ENCODE results near the gene PRKACG. TPM values are rescaled to one million over a fixed set of nuclear protein-coding genes. Genes with fewer than 3 reads are reported as not detected.
"Not testable (repeated sequence)": the region's sequence is repeated elsewhere in the genome, so short reads cannot be mapped to it uniquely, and the experiment has no call there.

Gene PRKACG
- total RNA-seq, 1 donor from 2014 or later = not detected

- intact Hi-C loops (cut with DNase I) = no loop called here
These were observed 17.5 kb downstream of the PRKACG start for GRCh38 chr9:68996462-68996861.

GRCh38 chr9:68995776-68996175, 18.1 kb downstream of the PRKACG start:
- DNase-seq (ENCODE audit: low spot score) = no peak
- no peak for ATAC-seq
- intact Hi-C loops (cut with DNase I) = no loop called here

More at GRCh38 chr9:68996462-68996861, 17.5 kb downstream of the PRKACG start:
- DNase-seq (ENCODE audit: low spot score) (no peak), ATAC-seq (no peak)

- intact Hi-C loops (cut with DNase I) = no loop called here
- ATAC-seq = no peak
- no peak for DNase-seq (ENCODE audit: low spot score)
These were observed 22.5 kb downstream of the PRKACG start for GRCh38 chr9:68991457-68991856.

- DNase-seq (ENCODE audit: low spot score); intact Hi-C loops (cut with DNase I); ATAC-seq: not testable (repeated sequence)
These were observed 27.0 kb downstream of the PRKACG start for GRCh38 chr9:68986949-68987348.

- intact Hi-C loops (cut with DNase I) = no loop called here
- DNase-seq (ENCODE audit: low spot score) (no peak), ATAC-seq (no peak)
These were observed 30.1 kb downstream of the PRKACG start for GRCh38 chr9:68983522-68984424.

GRCh38 chr9:68983008-68983411, 30.9 kb downstream of the PRKACG start:
- ATAC-seq (no peak), DNase-seq (ENCODE audit: low spot score) (no peak)
- intact Hi-C loops (cut with DNase I) = no loop called here

- intact Hi-C loops (cut with DNase I) = no loop called here
- DNase-seq (ENCODE audit: low spot score) (no peak), ATAC-seq (no peak)
These were observed 32.1 kb downstream of the PRKACG start for GRCh38 chr9:68981789-68982188.

- no peak for ATAC-seq
- intact Hi-C loops (cut with DNase I) = no loop called here
- no peak for DNase-seq (ENCODE audit: low spot score)
These were observed 33.5 kb downstream of the PRKACG start for GRCh38 chr9:68980341-68980914.

- intact Hi-C loops (cut with DNase I) = no loop called here
- DNase-seq (ENCODE audit: low spot score) (no peak), ATAC-seq (no peak)
These were observed 34.2 kb downstream of the PRKACG start for GRCh38 chr9:68979538-68980314.

GRCh38 chr9:68978501-68978900, 35.4 kb downstream of the PRKACG start:
- ATAC-seq = no peak
- intact Hi-C loops (cut with DNase I) = no loop called here
- DNase-seq (ENCODE audit: low spot score) = no peak

GRCh38 chr9:68978066-68978465, 35.8 kb downstream of the PRKACG start:
- ATAC-seq (peak; percentile 46), DNase-seq (ENCODE audit: low spot score) (no peak)
- intact Hi-C loops (cut with DNase I) = no loop called here

GRCh38 chr9:68975365-68976043, 38.4 kb downstream of the PRKACG start:
- peak; percentile 67 for ATAC-seq
- no peak for DNase-seq (ENCODE audit: low spot score)
- intact Hi-C loops (cut with DNase I) = no loop called here

GRCh38 chr9:68974901-68975300, 39.0 kb downstream of the PRKACG start:
- ATAC-seq (peak; percentile 62), DNase-seq (ENCODE audit: low spot score) (no peak)
- intact Hi-C loops (cut with DNase I) = no loop called here

- ATAC-seq = no peak
- intact Hi-C loops (cut with DNase I) = no loop called here
These were observed 39.5 kb downstream of the PRKACG start for GRCh38 chr9:68974431-68974830.

GRCh38 chr9:68973619-68974018, 40.3 kb downstream of the PRKACG start:
- intact Hi-C loops (cut with DNase I) = no loop called here
- no peak for DNase-seq (ENCODE audit: low spot score)
- no peak for ATAC-seq

More at GRCh38 chr9:68974431-68974830, 39.5 kb downstream of the PRKACG start:
- no peak for DNase-seq (ENCODE audit: low spot score)

- intact Hi-C loops (cut with DNase I) = no loop called here
- DNase-seq (ENCODE audit: low spot score) (no peak), ATAC-seq (no peak)
These were observed 43.8 kb downstream of the PRKACG start for GRCh38 chr9:68970151-68970550.

GRCh38 chr9:68969538-68969937, 44.4 kb downstream of the PRKACG start:
- intact Hi-C loops (cut with DNase I) = no loop called here
- no peak for DNase-seq (ENCODE audit: low spot score)
- ATAC-seq = no peak

GRCh38 chr9:68967800-68968199, 46.1 kb downstream of the PRKACG start:
- DNase-seq (ENCODE audit: low spot score) (no peak), ATAC-seq (no peak)
- intact Hi-C loops (cut with DNase I) = no loop called here

- DNase-seq (ENCODE audit: low spot score) (no peak), ATAC-seq (no peak)
- intact Hi-C loops (cut with DNase I) = no loop called here
These were observed 47.4 kb downstream of the PRKACG start for GRCh38 chr9:68966496-68966944.
